Caki2 (cell line): ENCODE data around the gene GCNT4. TPM values are rescaled to one million over a fixed set of nuclear protein-coding genes. Genes with fewer than 3 reads are reported as not detected.

Experiments
- DNase-seq: peaks from one replicate; pipeline ENCODE4 v3.0.0-alpha.2; 2015; ENCODE audit warnings: low read depth
- in situ Hi-C: cut with HindIII; loops from 2 replicates; pipeline ENCODE4 v1.10.0; 2016; ENCODE audit warnings: low sequenced_read_pairs, low pct_unique_long_range_greater_than_20kb, mixed read lengths
- total RNA-seq: library from RNA; depleted of rRNA; stranded (reverse); fragments of >200 nt; shearing (Covaris generic); gene quantifications from 2 replicates; pipeline ENCODE4 v1.2.3, GENCODE V29; 2014; ENCODE audit warnings: low replicate concordance

Gene GCNT4
- total RNA-seq, 1 experiment from 2014 or later: 1.3 TPM

GRCh38 chr5:75054134-75054930 lies 2.0 kb upstream of the GCNT4 start:
- DNase-seq: no peak
- in situ Hi-C loops: no loop called here

- DNase-seq: peak; percentile 79
- in situ Hi-C loops: no loop called here
Measured at GRCh38 chr5:75053304-75054133, 1.2 kb upstream of the GCNT4 start.

GRCh38 chr5:75053054-75053303 lies 621 bp upstream of the GCNT4 start:
- in situ Hi-C loops: no loop called here
- no peak for DNase-seq

- in situ Hi-C loops: no loop called here
- peak; percentile 20 for DNase-seq
Measured at GRCh38 chr5:75051217-75051751, 1.1 kb downstream of the GCNT4 start.

GRCh38 chr5:75050415-75050814 lies 1.9 kb downstream of the GCNT4 start:
- DNase-seq: peak; percentile 28
- in situ Hi-C loops: no loop called here

- DNase-seq: peak; percentile 59
- in situ Hi-C loops: no loop called here
Measured at GRCh38 chr5:75049456-75050351, 2.7 kb downstream of the GCNT4 start.

- in situ Hi-C loops: no loop called here
- DNase-seq: no peak
Measured at GRCh38 chr5:75048457-75048953, 3.9 kb downstream of the GCNT4 start.

GRCh38 chr5:75047356-75047755 lies 5.0 kb downstream of the GCNT4 start:
- no peak for DNase-seq
- in situ Hi-C loops: no loop called here

- in situ Hi-C loops: no loop called here
- no peak for DNase-seq
Measured at GRCh38 chr5:75046366-75047142, 5.8 kb downstream of the GCNT4 start.

GRCh38 chr5:75045071-75045470 lies 7.3 kb downstream of the GCNT4 start:
- no peak for DNase-seq
- in situ Hi-C loops: no loop called here

GRCh38 chr5:75044406-75044805 lies 8.0 kb downstream of the GCNT4 start:
- in situ Hi-C loops: no loop called here

GRCh38 chr5:75043633-75044264 lies 8.6 kb downstream of the GCNT4 start:
- no peak for DNase-seq
- in situ Hi-C loops: no loop called here

More at GRCh38 chr5:75044406-75044805, 8.0 kb downstream of the GCNT4 start:
- peak; percentile 53 for DNase-seq

- in situ Hi-C loops: no loop called here
- no peak for DNase-seq
Measured at GRCh38 chr5:75042522-75042921, 9.8 kb downstream of the GCNT4 start.

- no peak for DNase-seq
- in situ Hi-C loops: no loop called here
Measured at GRCh38 chr5:75040973-75041372, 11.4 kb downstream of the GCNT4 start.

- peak; percentile 65 for DNase-seq
- in situ Hi-C loops: no loop called here
Measured at GRCh38 chr5:75037106-75037505, 15.3 kb downstream of the GCNT4 start.

- in situ Hi-C loops: no loop called here
- DNase-seq: no peak
Measured at GRCh38 chr5:75034137-75034739, 18.1 kb downstream of the GCNT4 start.

- in situ Hi-C loops: no loop called here
- no peak for DNase-seq
Measured at GRCh38 chr5:75031366-75031765, 21.0 kb downstream of the GCNT4 start.
